SK-N-MC (cell line): ENCODE data around the gene CD53.

Experiments
- EZH2 ChIP-seq: fragments of 200-600 bp; sonication (generic); IDR thresholded peaks from one replicate; pipeline ENCODE4 v1.6.1; 2017; ENCODE audit warnings: antibody characterized with exemption
- POLR2AphosphoS5 ChIP-seq: IDR thresholded peaks from 2 replicates; pipeline ENCODE4 v1.6.1; 2012; ENCODE audit warnings: mild to moderate bottlenecking, low read depth, low read length, borderline replicate concordance

DNA sequence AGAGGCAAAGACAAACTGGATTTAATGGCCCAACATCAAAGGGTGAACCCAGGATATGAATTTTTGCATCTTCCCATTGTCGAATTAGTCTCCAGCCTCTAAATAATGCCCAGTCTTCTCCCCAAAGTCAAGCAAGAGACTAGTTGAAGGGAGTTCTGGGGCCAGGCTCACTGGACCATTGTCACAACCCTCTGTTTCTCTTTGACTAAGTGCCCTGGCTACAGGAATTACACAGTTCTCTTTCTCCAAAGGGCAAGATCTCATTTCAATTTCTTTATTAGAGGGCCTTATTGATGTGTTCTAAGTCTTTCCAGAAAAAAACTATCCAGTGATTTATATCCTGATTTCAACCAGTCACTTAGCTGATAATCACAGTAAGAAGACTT, 26.5 kb downstream of the CD53 start:
- TF ChIP-seq POLR2AphosphoS5 (no peak), EZH2 (no peak)
